Loucy (cell line): ENCODE results near the gene THADA.

Experiments used
- EZH2phosphoT487 ChIP-seq: fragments of 200-600 bp; IDR thresholded peaks from 2 replicates; pipeline ENCODE4 v1.6.1; 2018; ENCODE audit warnings: antibody characterized with exemption, mild to moderate bottlenecking, moderate library complexity, borderline replicate concordance
- TF ChIP-seq, protein P1 (sequence below): fragments of 200-600 bp; sonication (generic); conservative IDR thresholded peaks from 2 replicates; pipeline ENCODE4 v1.5.1; 2014; ENCODE audit warnings: mild to moderate bottlenecking, antibody characterized with exemption, low read length

DNA sequence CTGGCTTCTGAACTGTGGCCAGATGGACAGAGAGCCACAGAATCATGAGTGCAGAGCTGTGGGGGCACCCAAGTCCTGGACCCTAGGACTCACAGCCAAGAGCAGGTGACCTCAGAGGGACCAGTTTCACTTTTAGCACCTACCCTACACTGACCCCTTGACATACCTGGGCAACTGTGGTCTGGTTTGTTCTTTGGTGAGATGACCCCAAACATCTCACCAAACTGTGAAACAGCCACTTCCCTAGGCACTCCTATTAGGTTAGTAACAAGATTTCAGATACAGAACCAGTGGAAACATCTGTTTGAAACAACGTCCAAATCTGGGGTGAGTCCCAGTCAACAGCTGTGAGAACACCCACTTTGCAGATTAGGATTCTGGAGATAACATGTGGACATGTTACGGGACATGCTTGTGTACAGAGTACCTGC lies 367.5 kb downstream of the THADA start:
- TF ChIP-seq, protein P1, sequence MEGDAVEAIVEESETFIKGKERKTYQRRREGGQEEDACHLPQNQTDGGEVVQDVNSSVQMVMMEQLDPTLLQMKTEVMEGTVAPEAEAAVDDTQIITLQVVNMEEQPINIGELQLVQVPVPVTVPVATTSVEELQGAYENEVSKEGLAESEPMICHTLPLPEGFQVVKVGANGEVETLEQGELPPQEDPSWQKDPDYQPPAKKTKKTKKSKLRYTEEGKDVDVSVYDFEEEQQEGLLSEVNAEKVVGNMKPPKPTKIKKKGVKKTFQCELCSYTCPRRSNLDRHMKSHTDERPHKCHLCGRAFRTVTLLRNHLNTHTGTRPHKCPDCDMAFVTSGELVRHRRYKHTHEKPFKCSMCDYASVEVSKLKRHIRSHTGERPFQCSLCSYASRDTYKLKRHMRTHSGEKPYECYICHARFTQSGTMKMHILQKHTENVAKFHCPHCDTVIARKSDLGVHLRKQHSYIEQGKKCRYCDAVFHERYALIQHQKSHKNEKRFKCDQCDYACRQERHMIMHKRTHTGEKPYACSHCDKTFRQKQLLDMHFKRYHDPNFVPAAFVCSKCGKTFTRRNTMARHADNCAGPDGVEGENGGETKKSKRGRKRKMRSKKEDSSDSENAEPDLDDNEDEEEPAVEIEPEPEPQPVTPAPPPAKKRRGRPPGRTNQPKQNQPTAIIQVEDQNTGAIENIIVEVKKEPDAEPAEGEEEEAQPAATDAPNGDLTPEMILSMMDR: no peak
- no peak for TF ChIP-seq EZH2phosphoT487
